ENCODE data around the gene MIOX. TPM values are rescaled to one million over a fixed set of nuclear protein-coding genes. Genes with fewer than 3 reads are reported as not detected.

Gene MIOX
- total RNA-seq, 2 donors from 2014 or later = not detected

- TF ChIP-seq, protein P1, sequence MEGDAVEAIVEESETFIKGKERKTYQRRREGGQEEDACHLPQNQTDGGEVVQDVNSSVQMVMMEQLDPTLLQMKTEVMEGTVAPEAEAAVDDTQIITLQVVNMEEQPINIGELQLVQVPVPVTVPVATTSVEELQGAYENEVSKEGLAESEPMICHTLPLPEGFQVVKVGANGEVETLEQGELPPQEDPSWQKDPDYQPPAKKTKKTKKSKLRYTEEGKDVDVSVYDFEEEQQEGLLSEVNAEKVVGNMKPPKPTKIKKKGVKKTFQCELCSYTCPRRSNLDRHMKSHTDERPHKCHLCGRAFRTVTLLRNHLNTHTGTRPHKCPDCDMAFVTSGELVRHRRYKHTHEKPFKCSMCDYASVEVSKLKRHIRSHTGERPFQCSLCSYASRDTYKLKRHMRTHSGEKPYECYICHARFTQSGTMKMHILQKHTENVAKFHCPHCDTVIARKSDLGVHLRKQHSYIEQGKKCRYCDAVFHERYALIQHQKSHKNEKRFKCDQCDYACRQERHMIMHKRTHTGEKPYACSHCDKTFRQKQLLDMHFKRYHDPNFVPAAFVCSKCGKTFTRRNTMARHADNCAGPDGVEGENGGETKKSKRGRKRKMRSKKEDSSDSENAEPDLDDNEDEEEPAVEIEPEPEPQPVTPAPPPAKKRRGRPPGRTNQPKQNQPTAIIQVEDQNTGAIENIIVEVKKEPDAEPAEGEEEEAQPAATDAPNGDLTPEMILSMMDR (IDR thresholded peaks at IDR 0.05) = no peak
- no peak for ATAC-seq (ENCODE audit: insufficient number of reproducible peaks, low FRiP score, low read depth)
- DNase-seq (ENCODE audit: low spot score) = no peak
- Histone ChIP-seq H3K4me3 (no peak overlapping the region), H3K36me3 (peaks cover 58% of the 10 kb centered on the region), H3K4me1 (ENCODE audit: control insufficient read depth in 1 of 2, low read depth in 2 of 2) (peaks cover 10 to 14% of the 10 kb centered on the region in 2 donors), H3K27me3 (replicated peaks; ENCODE audit: insufficient read depth) (no peaks in the 10 kb centered on the region), H3K9me3 (no peaks in the 10 kb centered on the region), H3K27ac (no peak overlapping the region)
Observed at GRCh38 chr22:50521710-50522109, 35.1 kb downstream of the MIOX start.

- TF ChIP-seq, protein P1 (IDR thresholded peaks at IDR 0.05) = no peak
- no peaks in the 10 kb centered on the region for H3K9me3 ChIP-seq
- H3K36me3 ChIP-seq = peaks cover 56% of the 10 kb centered on the region
- no peak overlapping the region for H3K4me3 ChIP-seq
- ATAC-seq (ENCODE audit: insufficient number of reproducible peaks, low FRiP score, low read depth) (no peak), DNase-seq (ENCODE audit: low spot score) (no peak)
- no peaks in the 10 kb centered on the region for H3K27me3 ChIP-seq (replicated peaks; ENCODE audit: insufficient read depth)
- peaks cover 15 to 17% of the 10 kb centered on the region in 2 donors for H3K4me1 ChIP-seq (ENCODE audit: control insufficient read depth in 1 of 2, low read depth in 2 of 2)
- no peak overlapping the region for H3K27ac ChIP-seq
Observed at GRCh38 chr22:50522208-50522805, 35.6 kb downstream of the MIOX start.

DNA sequence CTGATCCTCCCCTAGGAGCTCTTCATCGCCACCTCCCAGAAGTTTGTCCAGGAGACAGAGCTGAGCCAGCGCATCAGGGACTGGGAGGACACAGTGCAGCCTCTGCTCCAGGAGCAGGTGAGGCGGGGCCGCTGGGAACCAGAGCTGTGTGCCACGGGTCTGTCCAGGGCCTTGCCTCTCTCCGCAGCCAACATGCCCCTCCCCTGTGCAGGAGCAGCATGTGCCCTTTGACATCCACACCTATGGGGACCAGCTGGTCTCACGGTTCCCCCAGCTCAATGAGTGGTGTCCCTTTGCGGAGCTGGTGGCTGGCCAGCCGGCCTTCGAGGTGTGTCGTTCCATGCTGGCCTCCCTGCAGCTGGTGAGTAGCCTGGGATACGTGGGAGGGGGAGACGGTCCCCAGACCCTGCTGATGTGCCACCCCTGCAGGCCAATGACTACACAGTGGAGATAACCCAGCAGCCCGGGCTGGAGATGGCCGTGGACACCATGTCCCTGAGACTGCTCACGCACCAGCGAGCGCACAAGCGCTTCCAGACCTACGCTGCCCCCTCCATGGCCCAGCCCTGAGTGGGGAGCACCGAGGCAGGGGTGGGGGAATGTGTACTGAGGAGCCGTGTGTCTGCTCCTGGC lies 36.3 kb downstream of the MIOX start:
- TF ChIP-seq, protein P1 (IDR thresholded peaks at IDR 0.05) = no peak
- peaks cover 15 to 17% of the 10 kb centered on the region in 2 donors for H3K4me1 ChIP-seq (ENCODE audit: control insufficient read depth in 1 of 2, low read depth in 2 of 2)
- peaks cover 52% of the 10 kb centered on the region for H3K36me3 ChIP-seq
- H3K9me3 ChIP-seq = no peaks in the 10 kb centered on the region
- DNase-seq (ENCODE audit: low spot score) (no peak), ATAC-seq (ENCODE audit: insufficient number of reproducible peaks, low FRiP score, low read depth) (no peak)
- H3K27me3 ChIP-seq (replicated peaks; ENCODE audit: insufficient read depth) = no peaks in the 10 kb centered on the region
- H3K4me3 ChIP-seq = no peak overlapping the region
- H3K27ac ChIP-seq = no peak overlapping the region

DNA sequence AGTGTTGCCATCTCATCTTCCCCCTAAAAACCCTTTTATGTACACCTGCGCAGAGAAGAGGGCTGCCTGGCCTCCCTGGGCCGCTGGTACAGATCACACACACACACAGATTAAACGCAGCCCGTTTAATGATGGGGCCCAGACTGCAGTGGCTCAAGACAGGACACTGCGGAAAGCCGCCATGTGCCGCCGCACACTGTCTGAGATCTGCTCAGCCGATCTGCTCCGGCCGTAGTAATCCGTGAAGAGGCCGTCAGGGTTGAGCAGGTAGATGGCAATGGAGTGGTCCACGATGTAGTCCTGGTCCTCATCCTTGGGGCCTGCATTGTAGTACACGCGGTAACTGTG lies 36.8 kb downstream of the MIOX start:
- H3K36me3 ChIP-seq = peaks cover 47% of the 10 kb centered on the region

More for the DNA sequence above, 36.8 kb downstream of the MIOX start:
- Histone ChIP-seq H3K27me3 (replicated peaks; ENCODE audit: insufficient read depth) (no peaks in the 10 kb centered on the region), H3K27ac (no peak overlapping the region), H3K4me3 (no peak overlapping the region), H3K4me1 (ENCODE audit: control insufficient read depth in 1 of 2, low read depth in 2 of 2) (peaks cover 15 to 17% of the 10 kb centered on the region in 2 donors), H3K9me3 (no peaks in the 10 kb centered on the region)
- TF ChIP-seq, protein P1 (IDR thresholded peaks at IDR 0.05) = no peak
- DNase-seq (ENCODE audit: low spot score) (no peak), ATAC-seq (ENCODE audit: insufficient number of reproducible peaks, low FRiP score, low read depth) (no peak)

Measured in thoracic aorta (tissue), 2 donors.